Measurements from ENCODE around the gene ACOT4. TPM values are rescaled to one million over a fixed set of nuclear protein-coding genes. Genes with fewer than 3 reads are reported as not detected.

ACOT4 gene
- total RNA-seq, 2 donors from 2014 or later = 0.65 to 1.1 TPM

- H3K9me3 ChIP-seq (ENCODE audit: control insufficient read depth, low read length, poor library complexity, severe bottlenecking) = no peaks in the 10 kb centered on the region
- no peak for DNase-seq
- H3K36me3 Mint-ChIP-seq (ENCODE audit: low read depth) = no peaks in the 10 kb centered on the region
- no peak for ATAC-seq
- H3K4me1 Mint-ChIP-seq = peaks cover 6% of the 10 kb centered on the region
- H3K4me3 Mint-ChIP-seq = no peak overlapping the region
- H3K27me3 Mint-ChIP-seq = no peaks in the 10 kb centered on the region
- H3K27ac Mint-ChIP-seq = no peak overlapping the region
Measured at GRCh38 chr14:73594491-73594890, 2.8 kb downstream of the ACOT4 start.

GRCh38 chr14:73599499-73599898 is 7.8 kb downstream of the ACOT4 start:
- Mint-ChIP-seq H3K27ac (no peak overlapping the region), H3K36me3 (ENCODE audit: low read depth) (no peaks in the 10 kb centered on the region), H3K4me3 (no peak overlapping the region), H3K4me1 (no peaks in the 10 kb centered on the region), H3K27me3 (no peaks in the 10 kb centered on the region)
- no peaks in the 10 kb centered on the region for H3K9me3 ChIP-seq (ENCODE audit: control insufficient read depth, low read length, poor library complexity, severe bottlenecking)
- DNase-seq = no peak
- no peak for ATAC-seq

GRCh38 chr14:73602994-73603393 is 11.3 kb downstream of the ACOT4 start:
- ATAC-seq (no peak), DNase-seq (no peak)
- H3K27ac Mint-ChIP-seq = no peak overlapping the region
- H3K9me3 ChIP-seq (ENCODE audit: control insufficient read depth, low read length, poor library complexity, severe bottlenecking) = no peaks in the 10 kb centered on the region
- no peak overlapping the region for H3K4me3 Mint-ChIP-seq
- no peaks in the 10 kb centered on the region for H3K4me1 Mint-ChIP-seq
- no peaks in the 10 kb centered on the region for H3K36me3 Mint-ChIP-seq (ENCODE audit: low read depth)
- H3K27me3 Mint-ChIP-seq = peaks cover under 1% of the 10 kb centered on the region

GRCh38 chr14:73606271-73606670 is 14.6 kb downstream of the ACOT4 start:
- Mint-ChIP-seq H3K36me3 (ENCODE audit: low read depth) (no peaks in the 10 kb centered on the region), H3K27me3 (peaks cover 9% of the 10 kb centered on the region), H3K27ac (no peak overlapping the region), H3K4me3 (no peak overlapping the region), H3K4me1 (no peaks in the 10 kb centered on the region)
- no peaks in the 10 kb centered on the region for H3K9me3 ChIP-seq (ENCODE audit: control insufficient read depth, low read length, poor library complexity, severe bottlenecking)
- no peak for DNase-seq
- ATAC-seq = no peak

GRCh38 chr14:73607241-73607640 is 15.6 kb downstream of the ACOT4 start:
- no peak overlapping the region for H3K27ac Mint-ChIP-seq
- H3K4me1 Mint-ChIP-seq = peaks cover 2% of the 10 kb centered on the region
- no peaks in the 10 kb centered on the region for H3K36me3 Mint-ChIP-seq (ENCODE audit: low read depth)
- ATAC-seq (no peak), DNase-seq (no peak)
- no peaks in the 10 kb centered on the region for H3K9me3 ChIP-seq (ENCODE audit: control insufficient read depth, low read length, poor library complexity, severe bottlenecking)
- no peak overlapping the region for H3K4me3 Mint-ChIP-seq
- H3K27me3 Mint-ChIP-seq = peaks cover 9% of the 10 kb centered on the region

GRCh38 chr14:73610687-73611086 is 19.0 kb downstream of the ACOT4 start:
- H3K9me3 ChIP-seq (ENCODE audit: control insufficient read depth, low read length, poor library complexity, severe bottlenecking) = no peaks in the 10 kb centered on the region
- Mint-ChIP-seq H3K27ac (no peak overlapping the region), H3K4me1 (peaks cover 2% of the 10 kb centered on the region), H3K27me3 (peaks cover 9% of the 10 kb centered on the region), H3K4me3 (no peak overlapping the region), H3K36me3 (ENCODE audit: low read depth) (no peaks in the 10 kb centered on the region)
- ATAC-seq (no peak), DNase-seq (no peak)

GRCh38 chr14:73612339-73613045 is 20.8 kb downstream of the ACOT4 start, which contains the start of gene ACOT6:
ACOT6 (plus strand) TSS chr14:73612517; CDS start chr14:73612572, 55 bp downstream.
- no peaks in the 10 kb centered on the region for H3K36me3 Mint-ChIP-seq (ENCODE audit: low read depth)
- ATAC-seq (peak; percentile 89), DNase-seq (peak; percentile 38 to 51 (median 44))
- H3K27ac Mint-ChIP-seq = peak within 1 kb of the TSS; percentile 59
- H3K4me1 Mint-ChIP-seq = peaks cover 2% of the 10 kb centered on the region
- H3K27me3 Mint-ChIP-seq = peaks cover 9% of the 10 kb centered on the region
- H3K9me3 ChIP-seq (ENCODE audit: control insufficient read depth, low read length, poor library complexity, severe bottlenecking) = no peaks in the 10 kb centered on the region
- peak within 1 kb of the TSS; percentile 90 for H3K4me3 Mint-ChIP-seq

- Mint-ChIP-seq H3K27ac (peak overlapping the region; percentile 59), H3K27me3 (peaks cover 9% of the 10 kb centered on the region), H3K4me1 (peaks cover 2% of the 10 kb centered on the region), H3K36me3 (ENCODE audit: low read depth) (no peaks in the 10 kb centered on the region), H3K4me3 (peak overlapping the region; percentile 90)
- ATAC-seq (peak; percentile 5), DNase-seq (no peak)
- H3K9me3 ChIP-seq (ENCODE audit: control insufficient read depth, low read length, poor library complexity, severe bottlenecking) = no peaks in the 10 kb centered on the region
Measured at GRCh38 chr14:73613046-73613383, 21.3 kb downstream of the ACOT4 start.

- Mint-ChIP-seq H3K27ac (peak overlapping the region; percentile 59), H3K36me3 (ENCODE audit: low read depth) (no peaks in the 10 kb centered on the region), H3K4me3 (peak overlapping the region; percentile 90), H3K4me1 (peaks cover 2% of the 10 kb centered on the region), H3K27me3 (peaks cover 4% of the 10 kb centered on the region)
- H3K9me3 ChIP-seq (ENCODE audit: control insufficient read depth, low read length, poor library complexity, severe bottlenecking) = no peaks in the 10 kb centered on the region
- no peak for DNase-seq
- ATAC-seq = no peak
Measured at GRCh38 chr14:73613419-73613963, 21.8 kb downstream of the ACOT4 start.

GRCh38 chr14:73616831-73617230 is 25.2 kb downstream of the ACOT4 start:
- H3K4me1 Mint-ChIP-seq = peaks cover 2% of the 10 kb centered on the region
- ATAC-seq = no peak
- no peak overlapping the region for H3K27ac Mint-ChIP-seq
- no peaks in the 10 kb centered on the region for H3K36me3 Mint-ChIP-seq (ENCODE audit: low read depth)
- H3K4me3 Mint-ChIP-seq = no peak overlapping the region
- DNase-seq = no peak
- no peaks in the 10 kb centered on the region for H3K9me3 ChIP-seq (ENCODE audit: control insufficient read depth, low read length, poor library complexity, severe bottlenecking)
- H3K27me3 Mint-ChIP-seq = no peaks in the 10 kb centered on the region

- no peaks in the 10 kb centered on the region for H3K4me1 Mint-ChIP-seq
- H3K9me3 ChIP-seq (ENCODE audit: control insufficient read depth, low read length, poor library complexity, severe bottlenecking) = no peaks in the 10 kb centered on the region
- no peak for ATAC-seq
- H3K4me3 Mint-ChIP-seq = no peak overlapping the region
- no peak for DNase-seq
- no peak overlapping the region for H3K27ac Mint-ChIP-seq
- H3K36me3 Mint-ChIP-seq (ENCODE audit: low read depth) = no peaks in the 10 kb centered on the region
- no peaks in the 10 kb centered on the region for H3K27me3 Mint-ChIP-seq
Measured at GRCh38 chr14:73619524-73619923, 27.9 kb downstream of the ACOT4 start.

GRCh38 chr14:73620268-73620667 is 28.6 kb downstream of the ACOT4 start:
- no peaks in the 10 kb centered on the region for H3K36me3 Mint-ChIP-seq (ENCODE audit: low read depth)
- H3K27ac Mint-ChIP-seq = no peak overlapping the region
- no peaks in the 10 kb centered on the region for H3K4me1 Mint-ChIP-seq
- no peak for ATAC-seq
- no peak overlapping the region for H3K4me3 Mint-ChIP-seq
- no peaks in the 10 kb centered on the region for H3K27me3 Mint-ChIP-seq
- H3K9me3 ChIP-seq (ENCODE audit: control insufficient read depth, low read length, poor library complexity, severe bottlenecking) = no peaks in the 10 kb centered on the region
- no peak for DNase-seq

- ATAC-seq (no peak), DNase-seq (no peak)
- Mint-ChIP-seq H3K27me3 (no peaks in the 10 kb centered on the region), H3K36me3 (ENCODE audit: low read depth) (no peaks in the 10 kb centered on the region), H3K4me3 (no peak overlapping the region), H3K27ac (no peak overlapping the region), H3K4me1 (no peaks in the 10 kb centered on the region)
- no peaks in the 10 kb centered on the region for H3K9me3 ChIP-seq (ENCODE audit: control insufficient read depth, low read length, poor library complexity, severe bottlenecking)
Measured at GRCh38 chr14:73623504-73624054, 31.9 kb downstream of the ACOT4 start.

GRCh38 chr14:73625706-73626105 is 34.0 kb downstream of the ACOT4 start:
- no peak for ATAC-seq
- no peak overlapping the region for H3K4me3 Mint-ChIP-seq

More at GRCh38 chr14:73625706-73626105, 34.0 kb downstream of the ACOT4 start:
- Mint-ChIP-seq H3K27me3 (peaks cover 6% of the 10 kb centered on the region), H3K4me1 (peaks cover 3% of the 10 kb centered on the region), H3K27ac (no peak overlapping the region), H3K36me3 (ENCODE audit: low read depth) (peaks cover 2% of the 10 kb centered on the region)
- no peak for DNase-seq
- H3K9me3 ChIP-seq (ENCODE audit: control insufficient read depth, low read length, poor library complexity, severe bottlenecking) = no peaks in the 10 kb centered on the region

All from T-helper 17 cell (primary cell).